HepG2 (cell line): ENCODE results near the gene E2F1. TPM values are rescaled to one million over a fixed set of nuclear protein-coding genes. Genes with fewer than 3 reads are reported as not detected.

Source experiments
- ATAC-seq: fragments of 200-7000 bp; cut with Tn5 transposase; 3 replicates; pipeline ENCODE4 v1.9.1; 2020; ENCODE audit warnings: mild to moderate bottlenecking, moderate library complexity
- BruUV-seq: library from RNA; stranded (reverse); fragments of 400-500 nt; replicated peaks from 2 replicates; lab custom pipeline; 2021; lab: Mats Ljungman, UMichigan
- CTCF ChIA-PET: fragments of 300-600 bp; formaldehyde crosslinking; extraction: SDS; loops from one replicate; lab custom pipeline; 2021; ENCODE audit warnings: low total read pairs, inconsistent platforms, low intra/inter-chr PET ratio; lab: Yijun Ruan, JAX
- POLR2A ChIA-PET: fragments of 350-600 bp; sonication (Branson Sonifier 250); formaldehyde crosslinking; loops from one replicate; lab custom pipeline; 2020; ENCODE audit warnings: antibody characterized with exemption, inconsistent platforms; lab: Yijun Ruan, JAX
- DNase-seq: peaks from one replicate; pipeline ENCODE4 v3.0.0-alpha.2; 2015; ENCODE audit warnings: low spot score
- FAIRE-seq: peaks from 3 replicates; lab custom pipeline; 2011; peaks lifted over from hg19 to GRCh38; lab: Jason Lieb, UNC
- H2AFZ ChIP-seq: one replicate; pipeline ENCODE4 v1.6.1; 2011; ENCODE audit warnings: low read length, inconsistent platforms
- H3K27ac ChIP-seq: fragments of 300-600 bp; 3 replicates; pipeline ENCODE4 v1.8.0; 2011; ENCODE audit warnings: mixed run types, mild to moderate bottlenecking, mixed read lengths, low read length, inconsistent platforms; ENCODE audit not compliant: insufficient read depth; ENCODE audit errors: extremely low read length
- H3K27me3 ChIP-seq, 2 experiments: fragments of 200-600 bp in 1 of 2; 2 replicates in 1 of 2; 3 replicates in 1 of 2; pipeline versions ENCODE4 v1.6.0 to v1.8.0; 2011; ENCODE audit warnings: low read length in 2 of 2, mild to moderate bottlenecking in 2 of 2, moderate library complexity in 2 of 2, inconsistent platforms in 1 of 2; ENCODE audit not compliant: insufficient read depth in 2 of 2, control insufficient read depth in 1 of 2
- H3K36me3 ChIP-seq, 2 experiments: fragments of 200-600 bp in 1 of 2; replicated peaks in 1 of 2; 2 replicates in 1 of 2; 3 replicates in 1 of 2; pipeline versions ENCODE4 v1.5.1 to v1.8.0; 2011; ENCODE audit warnings: low read length in 2 of 2, inconsistent platforms in 1 of 2; ENCODE audit not compliant: insufficient read depth in 2 of 2, control insufficient read depth in 1 of 2
- H3K4me1 ChIP-seq: 2 replicates; pipeline ENCODE4 v1.5.1; 2012; ENCODE audit warnings: low read length, inconsistent platforms; ENCODE audit not compliant: insufficient read depth
- H3K4me2 ChIP-seq: 2 replicates; pipeline ENCODE4 v1.6.0; 2011; ENCODE audit warnings: low read depth, low read length, inconsistent platforms
- H3K4me3 ChIP-seq, 3 experiments: fragments of 200-600 bp in 1 of 3; sonication (generic), shearing (Covaris generic) in 1 of 3; replicated peaks in 1 of 3; 2 replicates each; pipeline ENCODE4 v1.5.1; 2011 to 2016; ENCODE audit warnings: low read length in 3 of 3, inconsistent platforms in 2 of 3, low read depth in 2 of 3, mild to moderate bottlenecking in 2 of 3, control low read depth in 1 of 3, mixed read lengths in 1 of 3; ENCODE audit not compliant: insufficient read depth in 1 of 3
- H3K79me2 ChIP-seq: one replicate; pipeline ENCODE4 v1.6.1; 2011; ENCODE audit warnings: low read length, inconsistent platforms; ENCODE audit not compliant: insufficient read depth
- H3K9ac ChIP-seq: 2 replicates; pipeline ENCODE4 v1.6.0; 2011; ENCODE audit warnings: mild to moderate bottlenecking, low read depth, low read length, inconsistent platforms; ENCODE audit not compliant: insufficient read depth
- H3K9me3 ChIP-seq: 2 replicates; pipeline ENCODE4 v1.5.1; 2012; ENCODE audit warnings: mild to moderate bottlenecking, low read length
- H4K20me1 ChIP-seq: 2 replicates; pipeline ENCODE4 v1.6.0; 2011; ENCODE audit warnings: inconsistent platforms, mild to moderate bottlenecking, low read length, moderate library complexity; ENCODE audit not compliant: insufficient read depth
- ELF1 ChIP-seq: sonication (generic); formaldehyde crosslinking; IDR thresholded peaks from 2 replicates; pipeline ENCODE4 v1.4.0; 2020; ENCODE audit warnings: missing genetic modification reagents
- ETV6 ChIP-seq: sonication (generic); formaldehyde crosslinking; conservative IDR thresholded peaks from 2 replicates; pipeline ENCODE4 v1.4.0; 2020; ENCODE audit warnings: missing genetic modification reagents
- GABPB1 ChIP-seq: IDR thresholded peaks from 2 replicates; pipeline ENCODE4 v1.6.1; 2016; ENCODE audit warnings: mild to moderate bottlenecking, missing genetic modification reagents, moderate library complexity, missing compliant biosample characterization
- KDM2A ChIP-seq: sonication (generic); formaldehyde crosslinking; IDR thresholded peaks from 2 replicates; pipeline ENCODE4 v1.4.0; 2020; ENCODE audit warnings: low read depth, missing genetic modification reagents, borderline replicate concordance
- KDM6A ChIP-seq: IDR thresholded peaks from 2 replicates; pipeline ENCODE4 v1.6.1; 2016; ENCODE audit warnings: low read depth
- PHF21A ChIP-seq: sonication (generic); formaldehyde crosslinking; IDR thresholded peaks from 2 replicates; pipeline ENCODE4 v1.5.0; 2020; ENCODE audit warnings: mild to moderate bottlenecking, missing genetic modification reagents
- PTBP1 ChIP-seq: fragments of 200-400 bp; formaldehyde crosslinking; IDR thresholded peaks from 2 replicates; pipeline ENCODE4 v1.6.1; 2018; ENCODE audit warnings: low read length, low read depth; ENCODE audit not compliant: poor library complexity, severe bottlenecking
- SATB2 ChIP-seq: sonication (generic); formaldehyde crosslinking; IDR thresholded peaks from 2 replicates; pipeline ENCODE4 v1.5.0; 2020; ENCODE audit warnings: missing genetic modification reagents
- SETDB1 ChIP-seq: sonication (generic); formaldehyde crosslinking; IDR thresholded peaks from 2 replicates; pipeline ENCODE4 v1.5.1; 2020; ENCODE audit warnings: missing genetic modification reagents, mild to moderate bottlenecking, borderline replicate concordance
- TEAD3 ChIP-seq: optimal IDR thresholded peaks from 2 replicates; pipeline ENCODE3; 2016; ENCODE audit warnings: borderline replicate concordance
- TOPORS ChIP-seq: sonication (generic); formaldehyde crosslinking; IDR thresholded peaks from 2 replicates; pipeline ENCODE4 v1.8.0; 2023; ENCODE audit warnings: mild to moderate bottlenecking, missing genetic modification reagents
- U2AF2 ChIP-seq: fragments of 200-400 bp; formaldehyde crosslinking; IDR thresholded peaks from 2 replicates; pipeline ENCODE4 v1.6.1; 2017; ENCODE audit warnings: low read depth, mild to moderate bottlenecking, low read length
- ZBTB1 ChIP-seq: sonication (generic); formaldehyde crosslinking; IDR thresholded peaks from 2 replicates; pipeline ENCODE4 v1.4.0; 2020; ENCODE audit warnings: missing genetic modification reagents, borderline replicate concordance
- ZFP1 ChIP-seq: IDR thresholded peaks from 2 replicates; pipeline ENCODE4 v1.6.1; 2016
- ZNF10 ChIP-seq: sonication (generic); formaldehyde crosslinking; IDR thresholded peaks from 2 replicates; pipeline ENCODE4 v1.4.0; 2020; ENCODE audit warnings: mild to moderate bottlenecking, low read depth, missing genetic modification reagents, borderline replicate concordance
- ZNF180 ChIP-seq: sonication (generic); formaldehyde crosslinking; IDR thresholded peaks from 2 replicates; pipeline ENCODE4 v1.4.0; 2020; ENCODE audit warnings: low read depth, missing genetic modification reagents, borderline replicate concordance
- ZNF205 ChIP-seq: IDR thresholded peaks from 2 replicates; pipeline ENCODE4 v1.6.1; 2018; ENCODE audit warnings: missing biosample characterization, missing genetic modification reagents
- ZNF331 ChIP-seq: sonication (generic); formaldehyde crosslinking; IDR thresholded peaks from 2 replicates; pipeline ENCODE4 v1.4.0; 2020; ENCODE audit warnings: missing genetic modification reagents
- ZNF446 ChIP-seq: sonication (generic); formaldehyde crosslinking; IDR thresholded peaks from 2 replicates; pipeline ENCODE4 v1.5.0; 2020; ENCODE audit warnings: mild to moderate bottlenecking, missing genetic modification reagents
- WGBS: methylation state at CpG from one replicate; pipeline ENCODE4 v1.1.6; 2017; ENCODE audit warnings: low lambda C conversion rate; 5-methylcytosine and 5-hydroxymethylcytosine counted together
- in situ Hi-C: cut with HindIII; loops from 2 replicates; pipeline ENCODE4 v1.10.0; 2017; ENCODE audit warnings: low pct_unique_long_range_greater_than_20kb; ENCODE audit not compliant: extremely low pct_ligation_motif_present
- intact Hi-C: fragments of 100-400 bp; cut with micrococcal nuclease; formaldehyde crosslinking; loops from one replicate; pipeline ENCODE4 v1.10.0; 2022; ENCODE audit not compliant: unreplicated experiment
- polyA plus RNA-seq, 8 experiments: library from polyadenylated mRNA; depleted of rRNA in 3 of 8; stranded (reverse) in 7 of 8; unstranded in 1 of 8; fragments of >200 nt; fragmentation: Illumina TruSeq in 4 of 8; extraction: Trizol in 4 of 8; gene quantifications; 2 replicates each; pipeline versions ENCODE4 v1.2.1 to v1.2.3, GENCODE V29; 2011 to 2016; ENCODE audit warnings: low read depth in 4 of 8, missing spikeins in 1 of 8, mixed read lengths in 1 of 8; ENCODE audit not compliant: insufficient read depth in 1 of 8
- total RNA-seq, 5 experiments: library from RNA; depleted of rRNA; stranded (reverse); fragments of >200 nt; fragmentation: Illumina TruSeq; extraction: Trizol; gene quantifications; 2 replicates each; pipeline ENCODE4 v1.2.3, GENCODE V29; 2016; ENCODE audit warnings: low read depth in 1 of 5
- TF ChIP-seq, protein P1 (sequence below): sonication (generic); formaldehyde crosslinking; IDR thresholded peaks from 2 replicates; pipeline ENCODE4 v1.8.1; 2023; ENCODE audit warnings: mild to moderate bottlenecking, missing genetic modification reagents, borderline replicate concordance
- TF ChIP-seq, protein P2 (sequence below): sonication (generic); formaldehyde crosslinking; IDR thresholded peaks from 2 replicates; pipeline ENCODE4 v1.4.0; 2020; ENCODE audit warnings: mild to moderate bottlenecking, missing genetic modification reagents, borderline replicate concordance

E2F1 gene
- total and polyA plus RNA-seq, 2 of the 13 experiments (the other 11 are each of a cell fraction or from before 2014, with no cell fraction given) = 25.5 to 39.4 TPM

DNA sequence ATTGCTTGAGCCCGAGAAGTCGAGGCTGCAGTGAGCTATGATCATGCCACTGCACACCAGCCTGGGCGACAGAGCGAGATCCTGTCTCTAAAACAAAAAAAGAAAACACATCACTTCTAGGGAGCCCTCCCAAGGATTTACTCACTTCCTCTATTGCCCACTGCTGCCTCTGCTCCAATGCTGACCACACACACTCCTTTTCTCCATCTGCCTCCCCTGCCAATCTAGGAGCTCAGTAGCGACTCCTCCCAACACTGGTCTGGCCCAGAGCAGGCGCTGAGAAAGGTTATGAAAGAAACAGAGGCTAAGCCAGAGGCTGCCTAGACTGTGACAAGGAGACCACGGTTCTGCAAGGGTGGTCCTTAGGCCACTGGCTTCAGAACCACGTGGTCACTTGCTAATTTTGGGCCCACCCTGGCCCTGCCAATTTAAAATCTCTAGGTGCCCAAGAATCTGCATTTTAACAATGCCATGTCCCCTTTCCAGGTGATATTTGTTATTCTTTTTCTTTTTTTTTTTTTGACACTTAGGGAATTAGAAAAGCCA lies 1.3 kb upstream of the E2F1 start:
- intact Hi-C loops = loop anchor here (2.0 to 5.0 kb wide), 3 partner anchors 15 to 125 kb away; partner anchors contain the start of gene CHMP4B
- no peak for FAIRE-seq
- TF ChIP-seq ZFP1 (no peak), PTBP1 (no peak), PHF21A (CRISPR knock-in tag) (no peak), ZNF205 (no peak), KDM6A (no peak), SETDB1 (CRISPR knock-in tag) (no peak), ETV6 (CRISPR knock-in tag) (0 out of 2 replicates have a peak, but pooled peaks have one; percentile 38), ZNF180 (CRISPR knock-in tag) (no peak), TEAD3 (CRISPR knock-in tag) (no peak), TOPORS (no peak), ZNF331 (CRISPR knock-in tag) (peak; percentile 8; the same call in 1 of the 2 replicates), ZBTB1 (CRISPR knock-in tag) (no peak), U2AF2 (no peak), ZNF446 (CRISPR knock-in tag) (no peak), ELF1 (CRISPR knock-in tag) (0 out of 2 replicates have a peak, but pooled peaks have one; percentile 8), SATB2 (CRISPR knock-in tag) (no peak), ZNF10 (CRISPR knock-in tag) (no peak), GABPB1 (CRISPR knock-in tag) (0 out of 2 replicates have a peak, but pooled peaks have one; percentile 26), KDM2A (CRISPR knock-in tag) (0 out of 2 replicates have a peak, but pooled peaks have one; percentile 22)
- TF ChIP-seq, protein P1, sequence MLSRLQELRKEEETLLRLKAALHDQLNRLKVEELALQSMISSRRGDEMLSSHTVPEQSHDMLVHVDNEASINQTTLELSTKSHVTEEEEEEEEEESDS (CRISPR knock-in tag) = no peak
- TF ChIP-seq, protein P2, sequence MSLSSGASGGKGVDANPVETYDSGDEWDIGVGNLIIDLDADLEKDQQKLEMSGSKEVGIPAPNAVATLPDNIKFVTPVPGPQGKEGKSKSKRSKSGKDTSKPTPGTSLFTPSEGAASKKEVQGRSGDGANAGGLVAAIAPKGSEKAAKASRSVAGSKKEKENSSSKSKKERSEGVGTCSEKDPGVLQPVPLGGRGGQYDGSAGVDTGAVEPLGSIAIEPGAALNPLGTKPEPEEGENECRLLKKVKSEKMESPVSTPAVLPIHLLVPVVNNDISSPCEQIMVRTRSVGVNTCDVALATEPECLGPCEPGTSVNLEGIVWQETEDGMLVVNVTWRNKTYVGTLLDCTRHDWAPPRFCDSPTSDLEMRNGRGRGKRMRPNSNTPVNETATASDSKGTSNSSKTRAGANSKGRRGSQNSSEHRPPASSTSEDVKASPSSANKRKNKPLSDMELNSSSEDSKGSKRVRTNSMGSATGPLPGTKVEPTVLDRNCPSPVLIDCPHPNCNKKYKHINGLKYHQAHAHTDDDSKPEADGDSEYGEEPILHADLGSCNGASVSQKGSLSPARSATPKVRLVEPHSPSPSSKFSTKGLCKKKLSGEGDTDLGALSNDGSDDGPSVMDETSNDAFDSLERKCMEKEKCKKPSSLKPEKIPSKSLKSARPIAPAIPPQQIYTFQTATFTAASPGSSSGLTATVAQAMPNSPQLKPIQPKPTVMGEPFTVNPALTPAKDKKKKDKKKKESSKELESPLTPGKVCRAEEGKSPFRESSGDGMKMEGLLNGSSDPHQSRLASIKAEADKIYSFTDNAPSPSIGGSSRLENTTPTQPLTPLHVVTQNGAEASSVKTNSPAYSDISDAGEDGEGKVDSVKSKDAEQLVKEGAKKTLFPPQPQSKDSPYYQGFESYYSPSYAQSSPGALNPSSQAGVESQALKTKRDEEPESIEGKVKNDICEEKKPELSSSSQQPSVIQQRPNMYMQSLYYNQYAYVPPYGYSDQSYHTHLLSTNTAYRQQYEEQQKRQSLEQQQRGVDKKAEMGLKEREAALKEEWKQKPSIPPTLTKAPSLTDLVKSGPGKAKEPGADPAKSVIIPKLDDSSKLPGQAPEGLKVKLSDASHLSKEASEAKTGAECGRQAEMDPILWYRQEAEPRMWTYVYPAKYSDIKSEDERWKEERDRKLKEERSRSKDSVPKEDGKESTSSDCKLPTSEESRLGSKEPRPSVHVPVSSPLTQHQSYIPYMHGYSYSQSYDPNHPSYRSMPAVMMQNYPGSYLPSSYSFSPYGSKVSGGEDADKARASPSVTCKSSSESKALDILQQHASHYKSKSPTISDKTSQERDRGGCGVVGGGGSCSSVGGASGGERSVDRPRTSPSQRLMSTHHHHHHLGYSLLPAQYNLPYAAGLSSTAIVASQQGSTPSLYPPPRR (CRISPR knock-in tag) = no peak

More for the DNA sequence above, 1.3 kb upstream of the E2F1 start:
- Histone ChIP-seq H4K20me1 (no peaks in the 10 kb centered on the region), H3K27me3 (no peaks in the 10 kb centered on the region), H3K79me2 (peaks cover 18% of the 10 kb centered on the region), H3K9ac (no peak overlapping the region), H3K4me1 (peaks cover 70% of the 10 kb centered on the region), H3K36me3 (no peaks in the 10 kb centered on the region), H3K27ac (no peak overlapping the region), H3K4me2 (peak overlapping the region; percentile 37), H2AFZ (no peak overlapping the region), H3K9me3 (no peaks in the 10 kb centered on the region), H3K4me3 (no peak overlapping the region)
- ChIA-PET CTCF (no interaction called here), POLR2A (interaction anchor here (0.7 to 1.2 kb wide), 4 partner anchors 13 to 425 kb away, joined by 3 to 4 read pairs (median 3); partner anchors contain the start of gene EIF2S2)
- BruUV-seq = no TSS peak
- in situ Hi-C loops = no loop called here
- no peak for ATAC-seq
- 55% methylated on average over 8 of the region's 8 CpGs for WGBS
- no peak for DNase-seq
